ES-I3 (cell line): ENCODE measurements around the gene CHST15.
"Not testable (repeated sequence)": the region's sequence is repeated elsewhere in the genome, so short reads cannot be mapped to it uniquely, and the experiment has no call there.

Source experiments
- H3K36me3 ChIP-seq: 2 replicates; pipeline ENCODE4 v1.6.1; 2013; ENCODE audit warnings: mild to moderate bottlenecking, low read length, control low read depth, moderate library complexity; ENCODE audit not compliant: insufficient read depth
- H3K4me1 ChIP-seq: 2 replicates; pipeline ENCODE4 v1.6.1; 2013; ENCODE audit warnings: mild to moderate bottlenecking, control low read depth, low read length; ENCODE audit not compliant: insufficient read depth
- H3K9ac ChIP-seq: 2 replicates; pipeline ENCODE4 v1.6.1; 2013; ENCODE audit warnings: low read depth, mild to moderate bottlenecking, low read length, moderate library complexity
- H3K9me3 ChIP-seq: 2 replicates; pipeline ENCODE4 v1.6.1; 2013; ENCODE audit warnings: mild to moderate bottlenecking, low read length, moderate library complexity; ENCODE audit not compliant: control insufficient read depth, insufficient read depth

CHST15 gene

DNA sequence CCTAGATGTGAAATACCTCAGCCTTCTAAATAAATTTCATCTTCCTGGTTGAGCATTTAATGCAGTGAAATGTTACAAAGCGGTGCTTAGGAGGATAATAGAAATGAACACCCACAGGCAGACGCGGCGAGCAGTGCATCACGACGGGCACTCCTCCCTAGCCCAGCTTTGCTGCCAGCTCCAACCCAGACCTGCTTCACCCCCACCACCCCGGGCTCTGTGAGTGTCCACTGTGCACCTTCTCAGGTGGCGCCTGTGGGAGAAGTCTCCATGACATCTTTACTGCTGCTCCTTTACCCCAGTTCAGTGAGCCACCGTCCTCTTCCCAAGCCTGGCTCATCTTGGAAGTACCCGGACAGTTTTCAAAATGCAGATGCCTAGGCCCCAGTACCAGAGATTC lies 5.2 kb upstream of the CHST15 start:
- Histone ChIP-seq H3K9me3 (no peaks in the 10 kb centered on the region; the same call in 1 of the 2 replicates), H3K9ac (no peak overlapping the region), H3K36me3 (no peaks in the 10 kb centered on the region), H3K4me1 (peaks cover 9% of the 10 kb centered on the region)

DNA sequence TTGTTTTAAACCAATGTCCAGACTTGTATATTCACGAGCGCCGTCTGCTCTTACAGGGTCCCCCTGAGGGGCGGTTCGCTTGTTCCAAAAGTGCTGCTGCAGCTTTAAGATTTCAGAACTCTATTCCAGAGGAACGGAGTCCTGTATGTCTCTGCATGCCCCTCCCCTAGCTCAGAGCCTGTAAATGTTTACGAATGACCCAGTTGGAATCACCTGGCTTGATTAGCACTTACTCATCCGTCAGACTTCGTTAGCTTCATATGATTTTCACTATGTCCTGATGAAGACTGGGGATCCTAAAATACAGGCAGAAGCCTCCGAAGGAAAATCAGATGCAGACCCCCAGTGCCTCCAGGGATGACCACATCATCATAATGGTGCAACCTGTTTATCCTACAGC lies 4.5 kb upstream of the CHST15 start:
- Histone ChIP-seq H3K36me3 (no peaks in the 10 kb centered on the region), H3K9me3 (no peaks in the 10 kb centered on the region; the same call in 1 of the 2 replicates), H3K4me1 (peaks cover 9% of the 10 kb centered on the region), H3K9ac (no peak overlapping the region)

DNA sequence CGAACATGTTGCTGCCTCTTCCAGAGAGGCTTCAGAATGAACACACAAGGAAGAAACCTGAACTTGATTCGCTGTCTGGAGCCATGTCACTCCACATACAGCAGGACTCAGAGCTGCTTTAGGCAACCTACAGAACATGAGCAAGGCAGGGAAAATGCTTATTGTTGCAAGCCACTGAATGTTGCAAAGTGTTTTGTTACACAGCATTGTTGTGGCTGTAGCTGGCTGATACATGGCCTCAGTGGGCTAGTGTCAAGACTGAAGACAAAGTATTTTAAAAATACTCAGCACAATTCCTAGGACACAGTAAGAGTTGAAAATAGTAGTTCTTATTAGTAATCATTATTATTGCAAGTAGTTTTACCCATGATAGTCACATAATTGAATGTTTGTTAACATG lies 3.1 kb upstream of the CHST15 start:
- Histone ChIP-seq H3K36me3 (no peaks in the 10 kb centered on the region), H3K4me1 (peaks cover 9% of the 10 kb centered on the region), H3K9ac (no peak overlapping the region), H3K9me3 (no peaks in the 10 kb centered on the region; the same call in 1 of the 2 replicates)

DNA sequence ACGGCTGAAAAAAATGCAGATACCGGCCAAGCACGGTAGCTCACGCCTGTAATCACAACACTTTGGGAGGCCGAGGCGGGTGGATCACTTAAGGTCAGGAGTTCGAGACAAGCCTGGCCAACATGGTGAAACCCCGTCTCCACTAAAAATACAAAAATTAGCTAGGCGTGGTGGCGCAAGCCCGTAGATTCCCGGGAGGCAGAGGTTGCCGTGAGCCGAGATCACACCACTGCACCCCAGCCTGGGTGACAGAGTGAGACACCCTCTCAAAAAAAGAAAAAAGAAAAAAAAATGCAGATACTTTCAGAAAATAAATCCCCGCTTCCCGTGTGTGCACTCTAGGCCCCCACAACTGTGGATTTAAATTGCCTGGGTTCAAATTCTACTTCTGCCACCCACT lies 2.4 kb upstream of the CHST15 start:
- H3K9ac ChIP-seq, H3K4me1 ChIP-seq, H3K9me3 ChIP-seq, H3K36me3 ChIP-seq: not testable (repeated sequence)

DNA sequence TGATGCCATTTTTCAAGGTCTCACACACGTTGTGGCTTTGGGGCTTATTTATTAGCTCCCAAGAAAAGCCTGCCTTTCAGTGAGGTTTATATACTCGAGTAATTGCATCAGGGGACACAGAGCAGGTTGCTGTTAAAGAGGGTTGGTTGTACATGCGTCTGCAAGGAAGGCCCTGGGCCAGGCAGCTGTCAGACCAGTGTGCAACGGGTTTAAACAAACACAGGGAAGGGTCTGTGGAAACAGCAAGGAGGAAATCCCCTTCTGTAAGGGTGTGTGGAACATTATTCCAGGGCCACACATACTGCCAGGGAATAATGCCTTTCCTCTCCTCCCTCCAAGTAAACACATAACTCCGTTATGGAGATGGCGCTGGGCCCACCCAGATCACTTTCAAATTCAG lies 1.7 kb upstream of the CHST15 start:
- no peaks in the 10 kb centered on the region for H3K9me3 ChIP-seq
- H3K4me1 ChIP-seq = peaks cover 9% of the 10 kb centered on the region
- H3K9ac ChIP-seq = no peak overlapping the region
- H3K36me3 ChIP-seq = no peaks in the 10 kb centered on the region

DNA sequence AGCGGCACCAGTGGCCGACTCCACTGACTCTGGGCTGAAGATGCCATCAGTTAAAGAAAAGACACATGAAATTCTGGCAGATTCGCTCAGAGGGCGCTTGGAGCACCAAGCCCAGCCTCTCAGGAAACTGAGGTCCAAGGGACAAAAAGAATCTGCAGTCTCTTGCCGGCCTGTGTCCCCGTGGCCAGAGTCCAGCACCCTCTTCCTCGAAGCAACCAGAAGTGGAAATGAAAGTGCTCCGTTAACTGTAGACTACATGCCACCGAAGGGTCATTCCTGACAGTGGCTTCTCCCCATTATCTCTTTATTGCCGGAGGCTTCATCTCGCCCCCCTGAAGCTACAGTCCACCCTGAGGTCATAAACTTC lies 1.0 kb upstream of the CHST15 start:
- H3K9me3 ChIP-seq = no peaks in the 10 kb centered on the region
- H3K36me3 ChIP-seq = no peaks in the 10 kb centered on the region
- peaks cover 9% of the 10 kb centered on the region for H3K4me1 ChIP-seq
- peak overlapping the region; percentile 81; the same call in 1 of the 2 replicates for H3K9ac ChIP-seq

DNA sequence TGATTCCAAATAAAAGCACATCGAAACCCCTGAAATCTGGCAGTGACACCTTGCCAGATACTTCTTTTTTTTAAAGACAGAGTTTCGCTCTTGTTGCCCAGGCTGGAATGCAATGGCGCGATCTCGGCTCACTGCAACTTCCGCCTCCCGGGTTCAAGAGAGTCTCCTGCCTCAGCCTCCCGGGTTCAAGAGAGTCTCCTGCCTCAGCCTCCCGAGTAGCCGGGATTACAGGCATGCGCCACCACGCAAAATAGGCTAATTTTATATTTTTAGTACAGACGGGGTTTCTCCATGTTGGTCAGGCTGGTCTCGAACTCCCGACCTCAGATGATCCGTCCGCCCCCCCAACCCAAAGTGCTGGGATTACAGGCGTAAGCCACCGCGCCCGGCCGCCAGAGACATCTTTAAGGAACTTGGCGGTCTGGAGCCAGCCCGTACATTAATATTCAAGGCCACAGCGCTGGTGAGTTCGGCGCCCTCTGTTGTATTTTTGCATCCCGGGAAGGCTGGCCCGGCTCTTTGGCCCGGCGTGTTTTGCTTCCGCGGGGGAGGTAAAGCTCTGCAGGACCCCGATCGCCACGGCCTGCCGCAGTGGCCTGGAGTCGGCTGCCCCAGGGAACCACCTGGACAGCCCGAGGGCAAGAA lies 498 bp upstream of the CHST15 start:
- H3K4me1 ChIP-seq = not testable (repeated sequence)
- H3K9ac ChIP-seq = peak overlapping the region; percentile 81

DNA sequence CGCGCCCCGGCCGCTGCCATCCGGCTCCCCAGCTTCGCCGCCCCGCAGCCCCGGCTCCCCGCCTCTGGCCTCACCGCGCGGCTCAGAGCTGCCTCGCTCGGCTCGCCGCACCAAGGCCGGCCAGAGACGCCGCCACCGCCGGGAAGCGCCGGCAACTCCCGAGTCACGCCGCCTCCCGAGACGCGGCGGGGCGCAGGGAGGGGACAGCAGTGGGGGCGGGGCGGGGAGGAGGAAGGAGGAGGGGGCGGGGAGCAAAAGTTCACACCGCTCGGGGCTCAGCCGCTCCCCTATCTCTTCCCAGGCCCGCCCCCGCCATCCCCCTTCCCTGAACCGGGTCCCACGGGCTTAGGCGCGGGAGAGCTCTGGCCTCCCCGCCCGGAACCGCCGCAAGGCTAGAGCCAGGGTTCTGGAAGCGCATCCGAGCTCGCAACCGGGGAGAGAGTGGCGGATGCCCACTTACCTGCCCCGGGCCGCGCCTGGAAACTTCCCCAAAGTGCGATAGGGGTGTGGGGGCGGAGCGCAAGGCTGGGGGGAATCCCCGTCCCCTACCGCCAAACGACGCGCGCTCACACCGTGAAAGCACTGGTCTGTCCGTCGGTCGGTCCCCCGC lies 1.0 kb downstream of the CHST15 start:
- H3K9me3 ChIP-seq = no peaks in the 10 kb centered on the region
- peak overlapping the region; percentile 81 for H3K9ac ChIP-seq
- no peaks in the 10 kb centered on the region; the same call in none of the 2 replicates for H3K4me1 ChIP-seq
- no peaks in the 10 kb centered on the region for H3K36me3 ChIP-seq

More for the DNA sequence above, 498 bp upstream of the CHST15 start:
- not testable (repeated sequence) for H3K36me3 ChIP-seq, H3K9me3 ChIP-seq

DNA sequence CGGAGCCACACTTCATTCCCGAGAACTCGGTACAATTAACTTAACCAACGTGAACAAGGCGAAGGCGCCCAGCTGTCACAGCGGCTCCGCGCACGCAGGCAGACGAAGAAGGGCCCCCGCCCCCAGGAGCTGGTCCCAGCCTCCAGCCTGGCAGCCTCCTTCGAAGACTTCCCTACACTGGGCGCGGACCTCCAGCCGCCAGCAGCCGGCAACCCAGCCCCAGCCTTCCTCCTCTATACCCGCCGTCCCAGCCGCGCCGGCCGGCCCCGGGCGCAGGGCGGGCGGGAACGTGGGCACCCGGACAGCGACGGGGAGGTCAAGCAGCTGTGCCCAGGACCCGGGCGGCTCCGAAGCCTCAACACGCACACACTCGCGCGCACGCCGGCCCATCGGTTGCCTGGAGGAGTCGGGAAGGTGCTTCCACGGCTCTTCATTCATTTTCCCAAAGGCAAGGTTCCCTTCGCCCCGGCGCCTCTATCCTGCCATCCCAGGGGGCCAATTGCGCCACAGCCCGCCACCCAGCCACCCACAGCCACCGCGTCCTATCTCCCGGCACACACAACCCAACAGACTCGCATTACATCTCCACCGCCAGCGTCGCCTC lies 1.6 kb downstream of the CHST15 start:
- Histone ChIP-seq H3K36me3 (no peaks in the 10 kb centered on the region), H3K9me3 (no peaks in the 10 kb centered on the region), H3K9ac (peak overlapping the region; percentile 52), H3K4me1 (no peaks in the 10 kb centered on the region; the same call in 1 of the 2 replicates)

DNA sequence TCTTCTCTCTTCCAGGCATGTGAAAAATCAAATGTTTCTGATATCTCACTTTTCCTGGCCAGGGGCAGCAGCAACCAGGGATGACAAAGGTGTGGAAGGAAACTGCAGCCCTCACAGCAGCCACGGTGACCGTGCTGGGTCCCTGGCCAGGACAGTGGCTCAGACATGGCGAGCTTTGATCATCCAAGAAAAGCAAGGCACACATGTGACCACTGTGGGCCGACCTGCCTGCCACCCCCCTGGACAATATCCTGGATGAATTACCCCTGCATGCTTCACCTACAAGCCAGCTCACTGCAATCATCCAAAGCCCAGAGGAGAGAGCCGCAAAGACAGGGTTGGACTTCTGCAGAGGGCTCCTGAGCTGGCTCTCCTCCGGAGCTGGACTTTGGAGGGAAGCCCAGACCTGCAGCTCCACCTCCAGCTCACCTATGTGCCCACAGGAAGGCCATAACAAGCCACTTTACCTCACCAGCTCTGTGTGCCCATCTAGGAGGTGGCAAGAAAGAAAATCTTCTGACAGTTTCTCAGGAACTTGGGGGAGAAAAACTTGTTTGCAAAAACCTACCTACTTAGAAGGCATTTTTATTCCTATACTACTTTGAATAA lies 2.7 kb downstream of the CHST15 start:
- Histone ChIP-seq H3K9me3 (no peaks in the 10 kb centered on the region), H3K9ac (peak overlapping the region; percentile 52; the same call in 1 of the 2 replicates), H3K36me3 (no peaks in the 10 kb centered on the region), H3K4me1 (no peaks in the 10 kb centered on the region; the same call in 1 of the 2 replicates)

DNA sequence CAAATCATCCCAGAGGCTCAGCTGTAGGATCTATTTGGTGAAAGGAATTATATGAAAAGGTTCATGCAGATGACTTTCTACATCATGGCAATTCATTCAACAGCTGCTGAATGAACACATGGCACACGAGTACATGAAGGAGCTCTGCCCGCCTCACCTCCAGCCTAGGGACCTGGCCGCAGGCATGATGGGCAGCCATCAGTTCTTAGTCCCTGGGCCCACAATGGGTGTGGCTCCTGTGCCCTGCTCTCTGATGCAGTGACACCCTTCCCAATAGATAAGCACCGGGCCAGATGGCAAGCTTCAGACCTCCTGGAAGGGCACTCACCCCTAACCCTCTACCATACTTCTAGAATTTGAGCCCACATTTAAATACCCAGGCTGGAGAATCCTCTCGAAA lies 3.5 kb downstream of the CHST15 start:
- Histone ChIP-seq H3K9me3 (no peaks in the 10 kb centered on the region), H3K4me1 (no peaks in the 10 kb centered on the region; the same call in 1 of the 2 replicates), H3K36me3 (no peaks in the 10 kb centered on the region), H3K9ac (no peak overlapping the region)

DNA sequence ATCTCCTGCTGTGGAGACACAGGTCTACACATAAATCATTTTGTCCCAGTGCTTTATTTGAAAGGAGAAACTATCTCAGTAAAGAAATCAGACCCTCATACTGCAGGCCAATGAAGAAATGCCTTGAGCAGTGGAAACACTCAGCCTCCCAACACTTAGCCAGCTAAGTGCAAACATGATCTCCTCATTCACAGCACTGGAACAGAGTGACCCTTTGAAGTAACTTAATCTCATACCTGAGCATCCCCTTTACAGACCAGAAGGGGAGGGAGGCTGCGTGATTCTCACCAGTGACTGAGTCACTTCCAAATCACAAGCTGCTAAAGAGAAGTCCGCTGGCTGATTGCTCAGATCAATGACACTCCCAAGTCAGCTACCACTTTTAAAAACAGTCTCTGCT lies 4.5 kb downstream of the CHST15 start:
- Histone ChIP-seq H3K4me1 (no peaks in the 10 kb centered on the region; the same call in 1 of the 2 replicates), H3K9ac (no peak overlapping the region)

DNA sequence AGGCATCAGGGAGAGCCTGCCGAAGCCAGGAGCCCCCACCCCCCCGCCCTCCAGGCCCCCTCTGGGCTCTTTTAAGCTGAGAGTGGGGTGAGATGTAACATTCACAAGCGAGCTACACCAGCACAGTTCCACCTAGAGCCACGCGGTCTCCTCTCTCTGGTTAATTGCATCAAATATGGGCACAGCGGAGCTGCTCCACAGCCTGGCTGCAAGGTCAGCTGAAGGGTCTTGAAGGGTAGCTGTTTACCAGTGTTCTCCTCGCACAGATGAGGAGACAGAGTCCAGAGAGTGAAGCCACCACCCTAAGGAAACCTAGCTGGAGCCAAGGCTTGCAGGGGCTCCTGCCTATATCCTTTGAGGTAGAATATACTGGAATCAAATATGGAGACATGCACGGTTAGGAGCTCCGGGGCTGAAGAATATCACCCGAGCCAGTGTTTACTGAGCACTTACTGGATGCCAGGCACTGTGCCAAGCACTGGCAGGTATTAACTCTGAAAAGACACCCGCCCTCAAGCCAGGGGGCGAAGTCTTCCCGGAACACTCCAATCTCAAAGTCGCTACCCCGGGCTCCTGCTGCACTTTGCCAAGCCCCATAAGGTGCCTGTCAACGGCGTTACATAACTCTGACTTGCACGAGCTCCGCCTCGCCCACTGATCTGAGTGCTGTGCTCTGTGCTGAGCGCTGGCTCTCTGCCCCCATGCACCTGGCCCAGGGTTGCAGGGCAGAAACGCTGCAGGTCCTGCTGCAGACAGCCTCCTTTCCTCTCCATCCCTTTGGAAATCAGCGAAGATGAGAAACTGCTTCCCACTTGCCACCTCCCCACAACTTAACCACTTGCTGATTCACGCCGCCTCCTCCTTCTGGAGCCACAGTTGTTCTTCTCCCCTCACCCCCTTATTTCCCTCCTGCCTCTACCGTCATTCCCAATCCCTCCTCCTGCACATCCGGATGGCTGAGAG lies 5.4 kb downstream of the CHST15 start:
- no peak overlapping the region for H3K9ac ChIP-seq
- no peaks in the 10 kb centered on the region; the same call in 1 of the 2 replicates for H3K4me1 ChIP-seq
- H3K9me3 ChIP-seq = no peaks in the 10 kb centered on the region
- no peaks in the 10 kb centered on the region for H3K36me3 ChIP-seq

More for the DNA sequence above, 4.5 kb downstream of the CHST15 start:
- H3K36me3 ChIP-seq = no peaks in the 10 kb centered on the region
- H3K9me3 ChIP-seq = no peaks in the 10 kb centered on the region
